Subcutaneous abdominal adipose tissue (tissue), 5 donors: ENCODE results near the gene IRF7.
A peak's percentile ranks its signal among the peaks of the same experiment; 100 is the strongest.

Experiments used
- H3K27ac ChIP-seq: one replicate; pipeline ENCODE4 v1.7.0; 2013; ENCODE audit warnings: low read depth, mild to moderate bottlenecking, inconsistent platforms, low read length, moderate library complexity
- H3K27me3 ChIP-seq, 5 donors: one replicate each; pipeline ENCODE4 v1.7.0; 2013; ENCODE audit warnings: low read length in 5 of 5, inconsistent platforms in 1 of 5; ENCODE audit not compliant: control insufficient read depth in 5 of 5, insufficient read depth in 4 of 5
- H3K36me3 ChIP-seq, 5 donors: one replicate each; pipeline ENCODE4 v1.7.0; 2013; ENCODE audit warnings: low read length in 5 of 5; ENCODE audit not compliant: control insufficient read depth in 5 of 5, insufficient read depth in 5 of 5
- H3K4me1 ChIP-seq, 5 donors: one replicate each; pipeline ENCODE4 v1.7.0; 2013; ENCODE audit warnings: low read length in 5 of 5, mild to moderate bottlenecking in 3 of 5, moderate library complexity in 1 of 5; ENCODE audit not compliant: control insufficient read depth in 5 of 5, insufficient read depth in 5 of 5
- H3K4me3 ChIP-seq, 5 donors: one replicate each; pipeline ENCODE4 v1.7.0; 2013; ENCODE audit warnings: low read length in 5 of 5, low read depth in 1 of 5
- H3K9ac ChIP-seq, 5 donors: one replicate each; pipeline ENCODE4 v1.7.0; 2013; ENCODE audit warnings: low read length in 5 of 5, mild to moderate bottlenecking in 4 of 5, moderate library complexity in 3 of 5
- H3K9me3 ChIP-seq, 5 donors: one replicate each; pipeline ENCODE4 v1.7.0; 2013; ENCODE audit warnings: low read length in 5 of 5; ENCODE audit not compliant: control insufficient read depth in 5 of 5
- donor health status: healthy.
- donor health status: healthy.
- donor health status: healthy.
- donor health status: healthy.
- donor health status: healthy.

Gene IRF7

DNA sequence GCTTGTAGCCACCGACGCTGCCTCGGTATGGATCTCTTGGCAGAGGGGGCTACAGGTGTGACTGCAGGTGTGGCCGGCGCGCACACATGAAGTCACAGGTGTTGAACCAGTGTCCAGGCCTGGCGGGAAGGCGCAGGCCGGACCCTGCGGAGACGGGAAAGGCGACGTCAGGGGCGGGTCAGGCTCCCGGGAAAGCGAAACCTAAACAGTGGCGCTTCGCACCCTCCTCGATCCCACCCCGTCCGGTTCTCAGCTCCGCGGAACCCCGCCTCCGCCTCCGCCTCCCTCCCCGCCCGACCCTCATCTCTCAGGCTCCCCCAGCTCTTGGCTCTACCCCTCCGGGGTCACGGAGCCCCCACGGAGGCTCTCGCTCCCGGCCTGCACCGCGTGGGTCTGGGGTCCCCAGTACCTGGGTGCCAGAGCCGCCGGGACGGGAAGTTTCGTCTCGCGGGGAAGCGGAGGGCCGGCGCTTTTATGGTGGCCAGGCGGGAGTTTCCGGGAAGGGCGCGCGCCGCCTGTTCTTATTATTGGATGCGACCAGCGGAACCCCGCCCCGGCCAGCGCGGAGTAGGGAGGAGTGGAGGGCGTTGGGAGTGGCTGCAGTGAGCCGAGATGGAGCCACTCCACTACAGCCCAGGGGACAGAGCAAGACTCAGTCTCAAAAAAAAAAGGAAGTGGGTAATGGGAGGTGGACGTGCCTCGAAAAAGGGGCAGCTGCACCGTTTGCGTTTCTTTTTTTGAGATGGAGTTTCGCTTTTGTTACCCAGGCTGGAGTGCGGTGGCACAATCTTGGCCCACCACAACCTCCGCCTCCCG lies at the start of gene IRF7:
Gene IRF7, minus strand, starts transcription at position 447 of the 816 bp plus-strand sequence. CDS start 586 bp downstream, outside the sequence.
- Histone ChIP-seq H3K36me3 (peaks cover 0 to 38% (median 29%) of the 10 kb centered on the region in 5 donors), H3K9ac (peak within 1 kb of the TSS; percentile 48 to 96 (median 85)), H3K4me1 (peaks cover 0 to 32% (median 23%) of the 10 kb centered on the region in 5 donors), H3K27me3 (no peaks in the 10 kb centered on the region), H3K9me3 (no peaks in the 10 kb centered on the region), H3K27ac (peak within 1 kb of the TSS; percentile 86), H3K4me3 (peak within 1 kb of the TSS; percentile 42 to 96 (median 94))

DNA sequence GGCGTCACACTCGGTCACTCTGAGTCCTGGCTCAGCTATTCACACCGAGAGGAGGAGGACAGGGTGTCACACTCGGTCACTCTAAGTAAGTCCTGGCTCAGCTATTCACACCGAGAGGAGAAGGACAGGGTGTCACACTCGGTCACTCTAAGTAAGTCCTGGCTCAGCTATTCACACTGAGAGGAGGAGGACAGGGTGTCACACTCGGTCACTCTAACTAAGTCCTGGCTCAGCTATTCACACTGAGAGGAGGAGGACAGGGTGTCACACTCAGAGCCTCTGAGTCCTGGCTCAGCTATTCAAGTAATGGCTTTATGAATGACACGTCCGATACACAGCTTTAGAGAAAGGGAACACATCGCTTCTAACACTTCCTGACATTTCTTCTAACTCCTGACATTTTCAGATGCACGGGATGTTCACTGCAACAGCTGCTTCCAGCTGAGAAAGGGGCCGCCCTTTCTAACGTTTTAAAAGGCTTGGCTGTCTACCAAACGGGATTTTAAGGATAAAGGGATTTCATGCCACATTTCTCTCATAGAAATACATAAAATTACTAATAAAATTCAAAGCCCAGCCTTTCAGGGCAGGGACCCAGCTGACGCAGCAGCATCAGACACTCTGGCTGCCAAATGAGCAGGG lies 49.4 kb upstream of the IRF7 start:
- Histone ChIP-seq H3K36me3 (peaks cover 0 to 19% (median 15%) of the 10 kb centered on the region in 5 donors), H3K4me3 (peak overlapping the region in 1 of 5 donors; percentile 1), H3K4me1 (peaks cover 3 to 15% (median 11%) of the 10 kb centered on the region in 5 donors), H3K27me3 (no peaks in the 10 kb centered on the region), H3K9me3 (no peaks in the 10 kb centered on the region), H3K27ac (no peak overlapping the region), H3K9ac (no peak overlapping the region)

DNA sequence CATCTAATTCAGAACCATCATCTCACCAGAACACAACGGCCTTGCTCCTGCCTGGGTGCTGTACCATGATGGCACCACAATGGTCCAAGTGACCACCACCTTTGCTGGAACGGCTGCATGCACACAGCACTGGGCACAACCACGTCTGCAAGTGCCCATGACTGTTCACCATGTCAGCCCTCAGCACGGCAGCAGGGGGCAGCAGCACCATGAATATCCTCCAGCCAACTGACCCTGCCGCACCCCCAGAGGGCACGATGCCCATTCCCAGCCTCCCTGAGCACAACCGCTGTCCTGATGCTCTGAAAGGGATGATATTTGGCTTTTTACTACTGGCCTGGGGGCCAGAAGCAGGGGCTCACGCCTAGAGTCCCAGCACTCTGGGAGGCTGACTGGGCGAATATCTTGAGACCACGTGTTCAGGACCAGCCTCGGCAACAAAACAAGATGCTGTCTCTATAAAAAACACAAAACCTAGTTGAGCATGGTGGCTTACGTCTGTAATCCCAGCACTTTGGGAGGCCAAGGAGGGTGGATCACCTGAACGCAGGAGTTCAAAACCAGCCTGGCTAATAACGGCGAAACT lies 47.0 kb upstream of the IRF7 start:
- Histone ChIP-seq H3K9me3 (no peaks in the 10 kb centered on the region), H3K9ac (no peak overlapping the region), H3K36me3 (peaks cover 0 to 40% (median 25%) of the 10 kb centered on the region in 5 donors), H3K27ac (no peak overlapping the region), H3K4me1 (peaks cover 3 to 18% (median 11%) of the 10 kb centered on the region in 5 donors), H3K27me3 (no peaks in the 10 kb centered on the region), H3K4me3 (no peak overlapping the region)

DNA sequence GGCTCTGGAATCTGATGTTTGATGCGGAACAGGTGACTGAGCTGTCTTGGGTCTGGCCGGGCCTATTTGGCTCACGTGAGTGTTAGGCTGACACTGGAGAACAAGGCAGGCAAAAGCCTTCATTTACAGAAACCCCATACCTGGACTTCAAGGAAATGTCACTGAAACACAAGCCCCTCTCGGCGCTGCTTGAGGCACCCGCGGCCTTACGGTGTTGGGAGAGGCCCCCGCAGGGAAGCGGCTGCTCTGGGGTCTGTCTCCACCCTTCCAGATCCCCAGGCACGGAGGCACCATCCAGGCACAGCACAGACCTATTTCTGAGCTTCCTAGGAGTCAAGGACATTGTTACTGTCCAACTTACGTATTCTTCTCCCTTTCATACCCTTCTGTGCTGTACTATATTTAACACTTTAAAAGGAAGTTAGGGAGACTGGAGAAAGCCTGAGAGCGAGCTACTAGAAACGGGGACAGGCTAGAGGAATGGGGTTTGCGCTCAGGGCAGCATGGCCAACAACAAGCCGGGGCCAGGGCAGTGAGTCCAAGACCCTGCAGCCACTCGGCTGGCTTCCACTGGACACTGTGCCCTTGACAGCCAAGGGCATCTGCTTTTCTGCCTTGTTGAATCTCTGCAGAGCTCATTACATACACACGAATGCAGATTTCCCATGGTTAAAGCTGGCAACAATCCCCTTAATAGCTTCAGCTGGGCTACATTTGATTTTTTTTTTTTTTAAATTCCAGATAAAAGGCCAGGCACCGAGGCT lies 45.1 kb upstream of the IRF7 start:
- Histone ChIP-seq H3K4me3 (no peak overlapping the region), H3K9me3 (no peaks in the 10 kb centered on the region), H3K4me1 (peaks cover 3 to 18% (median 8%) of the 10 kb centered on the region in 5 donors), H3K27me3 (no peaks in the 10 kb centered on the region), H3K9ac (no peak overlapping the region), H3K27ac (no peak overlapping the region), H3K36me3 (peaks cover 0 to 48% (median 26%) of the 10 kb centered on the region in 5 donors)

DNA sequence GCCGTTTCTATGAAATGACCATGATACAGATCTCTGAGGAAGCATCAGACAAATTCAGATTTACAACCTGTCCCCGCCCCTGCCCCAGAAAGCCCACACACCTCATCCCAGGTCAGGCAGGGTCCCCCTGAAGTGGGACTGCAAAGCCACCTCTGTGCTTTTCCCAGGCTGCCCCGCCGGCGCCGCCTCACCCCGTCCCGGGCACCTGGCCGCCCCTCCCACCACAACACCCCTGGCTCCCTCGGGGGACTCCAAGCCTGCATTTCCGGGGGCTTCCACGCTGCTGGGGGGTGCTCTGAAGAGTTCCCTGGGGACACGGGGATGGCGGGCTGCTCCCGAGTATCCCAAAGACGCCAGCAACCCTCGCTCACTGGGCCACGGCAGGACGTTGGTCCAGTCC lies 44.5 kb upstream of the IRF7 start:
- Histone ChIP-seq H3K4me3 (no peak overlapping the region), H3K27ac (no peak overlapping the region), H3K36me3 (peaks cover 0 to 47% (median 24%) of the 10 kb centered on the region in 5 donors)

DNA sequence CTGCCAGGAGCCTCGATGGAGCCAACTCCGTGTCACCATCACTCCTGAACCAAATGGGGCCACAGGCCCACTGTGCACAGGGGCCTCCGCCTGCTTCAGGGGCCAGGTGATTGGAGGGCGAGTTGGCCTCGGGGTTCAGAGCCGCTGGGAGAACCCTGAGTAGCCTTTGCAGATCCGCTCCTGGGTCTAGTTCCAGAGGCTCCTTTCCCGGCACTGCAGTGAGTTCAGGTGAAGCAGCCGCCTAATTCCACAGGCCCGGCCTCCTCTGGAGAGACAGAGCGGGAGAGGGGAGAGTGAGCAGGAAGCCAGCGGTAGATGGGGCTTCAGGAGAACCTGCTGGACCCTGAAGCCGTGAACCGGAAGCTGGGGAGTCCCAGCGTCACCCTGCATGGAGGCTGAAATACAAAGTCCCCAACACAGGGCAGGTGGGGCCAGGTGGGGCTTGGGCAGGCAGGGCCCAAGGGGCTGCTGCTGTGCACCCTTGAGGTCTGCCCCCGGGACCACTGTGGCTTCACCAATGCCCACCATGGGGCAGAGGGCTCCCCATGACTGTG lies 43.9 kb upstream of the IRF7 start:
- Histone ChIP-seq H3K36me3 (peaks cover 0 to 52% (median 27%) of the 10 kb centered on the region in 5 donors), H3K27ac (no peak overlapping the region), H3K27me3 (no peaks in the 10 kb centered on the region), H3K4me1 (peaks cover 0 to 9% (median 0%) of the 10 kb centered on the region in 5 donors), H3K9me3 (no peaks in the 10 kb centered on the region), H3K4me3 (no peak overlapping the region), H3K9ac (no peak overlapping the region)

More for the DNA sequence above, 44.5 kb upstream of the IRF7 start:
- no peaks in the 10 kb centered on the region for H3K9me3 ChIP-seq
- peaks cover 0 to 12% (median 2%) of the 10 kb centered on the region in 5 donors for H3K4me1 ChIP-seq
- no peak overlapping the region for H3K9ac ChIP-seq
- H3K27me3 ChIP-seq, result no peaks in the 10 kb centered on the region

DNA sequence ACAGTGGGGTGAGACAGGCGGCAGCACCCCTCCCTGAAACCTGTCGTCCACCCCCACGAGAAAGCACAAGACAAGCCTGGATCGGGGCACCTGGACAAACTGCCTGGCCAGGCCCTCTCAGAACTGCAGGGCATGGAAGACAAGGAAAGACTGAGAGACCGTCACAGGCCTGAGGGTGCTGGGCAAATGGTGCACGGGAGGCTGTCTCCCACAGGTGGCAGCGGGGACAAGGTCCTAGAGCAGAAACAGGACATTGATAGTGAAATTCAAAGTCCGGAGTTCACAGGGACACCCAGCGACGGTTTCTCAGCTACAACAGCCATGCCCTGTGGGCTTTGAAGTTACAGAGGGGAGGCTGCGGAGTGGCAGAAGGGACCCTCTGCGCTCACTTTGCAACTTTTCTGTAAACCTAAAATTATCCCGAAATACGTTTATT lies 42.0 kb upstream of the IRF7 start:
- peaks cover 0 to 9% (median 0%) of the 10 kb centered on the region in 5 donors for H3K4me1 ChIP-seq
- peaks cover 0 to 56% (median 30%) of the 10 kb centered on the region in 5 donors for H3K36me3 ChIP-seq
- H3K9ac ChIP-seq, result no peak overlapping the region
- H3K27me3 ChIP-seq, result no peaks in the 10 kb centered on the region
- H3K4me3 ChIP-seq, result no peak overlapping the region
- H3K9me3 ChIP-seq, result no peaks in the 10 kb centered on the region
- no peak overlapping the region for H3K27ac ChIP-seq

DNA sequence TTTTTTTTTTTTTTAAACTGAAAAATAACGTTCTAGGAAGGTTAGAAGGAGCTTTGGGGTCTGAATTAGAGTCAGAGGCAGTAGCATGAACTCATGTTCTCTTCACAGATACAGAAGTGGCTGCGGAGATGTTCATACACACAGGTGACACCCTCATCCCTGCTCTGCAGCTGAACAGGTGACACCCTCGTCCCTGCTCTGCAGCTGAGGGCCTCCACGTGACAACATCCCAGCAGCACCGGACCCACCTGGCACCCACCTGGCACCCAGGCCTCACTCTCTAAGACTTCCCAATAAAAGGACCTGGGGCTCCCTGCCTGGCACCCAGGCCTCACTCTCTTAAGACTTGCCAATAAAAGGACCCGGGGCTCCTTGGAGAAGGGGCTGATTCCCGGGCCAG lies 41.1 kb upstream of the IRF7 start:
- Histone ChIP-seq H3K27me3 (no peaks in the 10 kb centered on the region), H3K36me3 (peaks cover 0 to 56% (median 30%) of the 10 kb centered on the region in 5 donors), H3K27ac (no peak overlapping the region)

DNA sequence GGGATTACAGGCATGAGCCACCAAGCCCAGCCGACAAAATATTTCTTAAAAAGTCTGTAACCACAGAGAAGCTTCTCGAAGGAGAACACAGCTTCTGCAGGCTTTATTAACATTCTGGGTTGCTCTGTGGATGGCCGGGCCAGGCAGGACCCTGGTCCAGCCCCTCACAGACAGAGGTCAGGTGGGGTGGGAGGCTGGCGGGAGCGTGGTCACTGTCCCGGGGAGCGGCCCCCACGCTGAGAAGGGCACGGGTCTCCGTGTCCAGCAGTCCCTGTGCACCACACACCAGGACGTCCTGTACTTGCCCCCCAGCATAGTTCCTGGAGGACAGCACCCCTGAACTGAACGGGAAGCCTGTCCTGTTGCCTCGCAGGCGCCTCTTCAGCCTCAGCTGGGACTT lies 40.7 kb upstream of the IRF7 start:
- no peaks in the 10 kb centered on the region for H3K27me3 ChIP-seq
- H3K27ac ChIP-seq, result no peak overlapping the region
- peaks cover 0 to 56% (median 30%) of the 10 kb centered on the region in 5 donors for H3K36me3 ChIP-seq

More for the DNA sequence above, 41.1 kb upstream of the IRF7 start:
- no peaks in the 10 kb centered on the region for H3K9me3 ChIP-seq
- H3K9ac ChIP-seq, result no peak overlapping the region
- peaks cover 0 to 9% (median 0%) of the 10 kb centered on the region in 5 donors for H3K4me1 ChIP-seq
- no peak overlapping the region for H3K4me3 ChIP-seq

More for the DNA sequence above, 40.7 kb upstream of the IRF7 start:
- Histone ChIP-seq H3K4me1 (peaks cover 0 to 9% (median 0%) of the 10 kb centered on the region in 5 donors), H3K4me3 (no peak overlapping the region), H3K9ac (no peak overlapping the region), H3K9me3 (no peaks in the 10 kb centered on the region)
